Stimulated activated CD4-positive, alpha-beta T cell treated with anti-CD3 and anti-CD28 coated beads, TNF-alpha, amount 100 ng/mL, for 4 hours (primary cell): ENCODE results near the gene PPP3R2.
"Not testable (repeated sequence)": the region's sequence is repeated elsewhere in the genome, so short reads cannot be mapped to it uniquely, and the experiment has no call there.

Experiments used
- DNase-seq, 3 experiments: peaks; one replicate each; pipeline ENCODE4 v3.0.0-alpha.2; 2020; ENCODE audit warnings: low read depth in 3 of 3

Gene PPP3R2

GRCh38 chr9:101594796-101595195, at the start of gene PPP3R2:
Gene PPP3R2 (minus strand): TSS chr9:101594969. CDS start chr9:101594921, 48 bp downstream.
- no peak for DNase-seq

- DNase-seq = no peak
Measured at GRCh38 chr9:101639785-101640665, 45.3 kb upstream of the PPP3R2 start.

- DNase-seq = no peak
Measured at GRCh38 chr9:101639311-101639710, 44.5 kb upstream of the PPP3R2 start.

- no peak for DNase-seq
Measured at GRCh38 chr9:101636247-101636646, 41.5 kb upstream of the PPP3R2 start.

GRCh38 chr9:101635473-101635872, 40.7 kb upstream of the PPP3R2 start:
- no peak for DNase-seq

GRCh38 chr9:101634741-101635409, 40.1 kb upstream of the PPP3R2 start:
- DNase-seq = no peak

GRCh38 chr9:101632611-101633010, 37.8 kb upstream of the PPP3R2 start:
- DNase-seq = no peak

GRCh38 chr9:101631892-101632291, 37.1 kb upstream of the PPP3R2 start:
- no peak for DNase-seq

- no peak for DNase-seq
Measured at GRCh38 chr9:101629636-101630035, 34.9 kb upstream of the PPP3R2 start.

- no peak for DNase-seq
Measured at GRCh38 chr9:101628173-101628572, 33.4 kb upstream of the PPP3R2 start.

- DNase-seq = no peak
Measured at GRCh38 chr9:101626295-101626694, 31.5 kb upstream of the PPP3R2 start.

- DNase-seq = no peak
Measured at GRCh38 chr9:101625876-101626275, 31.1 kb upstream of the PPP3R2 start.

GRCh38 chr9:101620452-101620851, 25.7 kb upstream of the PPP3R2 start:
- DNase-seq = no peak

GRCh38 chr9:101618698-101619097, 23.9 kb upstream of the PPP3R2 start:
- no peak for DNase-seq

- DNase-seq = no peak
Measured at GRCh38 chr9:101605547-101605946, 10.8 kb upstream of the PPP3R2 start.

GRCh38 chr9:101604296-101604695, 9.5 kb upstream of the PPP3R2 start:
- DNase-seq = no peak

GRCh38 chr9:101601904-101602765, 7.4 kb upstream of the PPP3R2 start:
- no peak for DNase-seq

- DNase-seq = no peak
Measured at GRCh38 chr9:101593345-101593744, 1.4 kb downstream of the PPP3R2 start.

GRCh38 chr9:101592788-101593187, 2.0 kb downstream of the PPP3R2 start:
- DNase-seq = no peak

- no peak for DNase-seq
Measured at GRCh38 chr9:101591787-101592446, 2.9 kb downstream of the PPP3R2 start.

GRCh38 chr9:101590901-101591300, 3.9 kb downstream of the PPP3R2 start:
- DNase-seq = no peak

GRCh38 chr9:101590074-101590473, 4.7 kb downstream of the PPP3R2 start:
- DNase-seq = not testable (repeated sequence)
